HT-29 (cell line): ENCODE results near the gene UHRF2. TPM values are rescaled to one million over a fixed set of nuclear protein-coding genes. Genes with fewer than 3 reads are reported as not detected.
"Not testable (repeated sequence)": the region's sequence is repeated elsewhere in the genome, so short reads cannot be mapped to it uniquely, and the experiment has no call there.

ENCODE experiments used
- DNase-seq: peaks from one replicate; pipeline ENCODE4 v3.0.0-alpha.2; 2015; ENCODE audit warnings: low spot score
- total RNA-seq: library from RNA; depleted of rRNA; stranded (reverse); fragments of >200 nt; shearing (Covaris generic); gene quantifications from 2 replicates; pipeline ENCODE4 v1.2.3, GENCODE V29; 2014; rRNA removed

The UHRF2 gene
- 27.8 and 31.2 TPM in 2 replicates for total RNA-seq

DNA sequence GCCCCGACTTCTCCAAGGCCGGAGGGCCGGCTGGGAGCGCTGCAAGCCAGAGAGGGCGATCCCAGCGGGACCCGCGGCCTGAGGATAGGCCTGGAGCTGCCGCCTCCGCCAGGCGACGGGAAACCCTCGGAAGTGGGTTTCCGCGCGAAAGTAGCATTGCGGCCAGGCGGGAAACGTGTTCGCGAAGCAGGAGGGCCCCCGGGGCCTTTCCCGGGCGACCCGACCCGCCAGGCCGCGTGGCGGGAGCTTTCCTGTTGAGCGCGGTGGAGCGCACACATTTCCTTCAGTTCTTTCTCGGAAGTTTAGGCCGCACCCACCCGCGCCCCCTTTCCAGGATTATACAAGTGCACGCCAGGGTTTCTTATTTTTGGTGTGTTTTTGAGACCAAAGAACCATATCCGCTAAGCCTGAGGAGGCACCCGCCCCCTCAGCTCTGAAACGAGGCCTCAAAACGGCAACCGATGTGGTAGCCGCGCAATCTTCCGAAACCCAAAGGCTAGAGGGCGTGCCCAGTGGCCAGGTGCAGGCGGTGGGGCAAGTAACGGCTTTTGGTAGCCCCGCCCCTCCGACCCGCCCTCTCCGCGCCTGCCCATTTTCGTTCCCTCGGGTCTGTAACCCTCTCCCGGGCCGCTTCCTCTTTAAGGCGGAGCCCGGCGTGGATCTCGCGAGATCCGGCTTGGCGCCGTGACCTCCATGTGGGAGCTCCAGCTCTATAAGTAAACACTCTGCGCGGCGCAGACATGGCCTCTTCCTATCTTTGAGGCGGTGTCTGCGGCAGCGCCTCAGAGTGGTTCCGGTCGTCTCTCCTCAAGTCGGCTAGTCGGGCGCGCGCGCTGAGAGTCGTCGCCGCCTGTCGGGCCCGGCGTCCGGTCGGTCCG is at the start of gene UHRF2:
Gene UHRF2 (plus strand): TSS at position 713 of the 878 bp plus-strand sequence. CDS start 292 bp downstream, outside the sequence.
- peak; percentile 96 for DNase-seq

- no peak for DNase-seq
These were observed 45.7 kb upstream of the UHRF2 start for GRCh38 chr9:6367128-6367890.

- no peak for DNase-seq
These were observed 44.2 kb upstream of the UHRF2 start for GRCh38 chr9:6368831-6369230.

DNA sequence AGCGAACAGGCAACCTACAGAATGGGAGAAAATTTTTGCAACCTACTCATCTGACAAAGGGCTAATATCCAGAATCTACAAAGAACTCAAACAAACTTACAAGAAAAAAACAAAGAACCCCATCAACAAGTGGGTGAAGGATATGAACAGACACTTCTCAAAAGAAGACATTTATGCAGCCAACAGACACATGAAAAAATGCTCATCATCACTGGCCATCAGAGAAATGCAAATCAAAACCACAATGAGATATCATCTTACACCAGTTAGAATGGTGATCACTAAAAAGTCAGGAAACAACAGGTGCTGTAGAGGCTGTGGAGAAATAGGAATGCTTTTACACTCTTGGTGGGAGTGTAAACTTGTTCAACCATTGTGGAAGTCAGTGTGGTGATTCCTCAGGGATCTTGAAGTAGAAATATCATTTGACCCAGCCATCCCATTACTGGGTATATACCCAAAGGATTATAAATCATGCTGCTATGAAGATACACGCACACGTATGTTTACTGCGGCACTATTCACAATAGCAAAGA is 31.5 kb upstream of the UHRF2 start:
- not testable (repeated sequence) for DNase-seq

DNA sequence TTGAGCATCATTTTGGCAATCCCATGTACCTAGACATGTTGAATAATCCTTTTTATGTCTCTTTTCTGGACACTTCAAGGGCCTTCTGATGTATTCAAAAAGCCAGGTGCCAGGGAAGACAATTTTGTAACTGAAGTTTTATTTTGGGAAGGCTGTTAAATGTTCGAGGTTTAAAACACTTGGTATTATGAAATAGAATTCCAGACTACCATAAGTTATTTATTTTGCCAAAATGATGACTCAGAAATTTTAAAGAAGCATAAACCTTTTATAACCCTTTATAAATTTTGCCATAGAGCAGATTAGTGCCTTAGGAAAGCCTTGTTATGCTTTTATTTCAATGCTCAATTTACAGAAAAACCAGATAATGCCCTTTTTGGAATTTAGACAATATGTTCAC is 30.3 kb upstream of the UHRF2 start:
- DNase-seq, result no peak

DNA sequence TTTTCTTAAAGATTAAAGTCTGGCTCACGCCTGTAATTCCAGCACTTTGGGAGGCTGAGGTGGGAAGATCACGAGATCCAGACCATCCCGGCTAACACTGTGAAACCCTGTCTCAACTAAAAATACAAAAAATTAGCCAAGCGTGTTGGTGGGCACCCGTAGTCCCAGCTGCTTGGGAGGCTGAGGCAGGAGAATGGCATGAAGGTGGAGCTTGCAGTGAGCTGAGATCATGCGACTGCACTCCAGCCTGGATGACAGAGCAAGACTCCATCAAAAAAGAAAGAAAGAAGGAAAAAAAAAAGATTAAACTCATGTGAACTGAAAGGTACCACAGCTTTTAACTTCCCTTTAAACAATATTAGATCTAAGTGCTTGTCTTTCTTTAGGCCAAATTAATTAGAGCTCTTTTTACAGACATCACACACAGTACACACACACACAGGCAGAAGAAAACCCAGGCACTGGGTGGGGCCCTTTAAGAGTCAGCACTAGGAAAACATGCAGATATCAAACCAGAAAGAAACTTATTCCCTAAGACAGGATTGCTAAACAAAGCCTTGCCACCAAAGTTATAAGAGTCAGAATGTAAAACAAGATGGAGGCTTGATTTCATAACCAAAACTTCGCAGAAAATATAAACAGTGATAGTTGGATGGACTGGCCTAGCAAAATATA is 29.3 kb upstream of the UHRF2 start:
- DNase-seq, result no peak

- DNase-seq, result no peak
These were observed 28.3 kb upstream of the UHRF2 start for GRCh38 chr9:6384732-6385131.

DNA sequence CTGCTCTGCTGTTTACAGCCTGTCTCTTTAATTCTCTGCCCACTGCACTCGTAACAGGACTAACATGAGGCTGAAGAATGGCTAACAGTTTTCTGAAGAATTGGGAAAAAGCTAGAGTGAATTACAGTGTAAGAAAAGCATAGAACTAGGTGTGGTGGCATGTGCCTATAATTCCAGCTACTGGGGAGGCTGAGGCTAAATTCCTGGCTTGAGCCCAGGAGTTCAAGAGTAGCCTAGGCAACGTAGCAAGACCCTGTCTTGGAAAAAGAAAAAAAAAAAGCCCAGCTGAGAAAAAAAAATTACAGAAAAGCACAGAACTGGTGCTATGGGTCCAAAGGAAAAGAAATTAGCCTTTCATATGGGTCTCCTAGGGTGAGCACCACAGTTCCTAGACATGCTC is 13.9 kb upstream of the UHRF2 start:
- no peak for DNase-seq

GRCh38 chr9:6405371-6405770 is 7.6 kb upstream of the UHRF2 start:
- DNase-seq, result no peak

DNA sequence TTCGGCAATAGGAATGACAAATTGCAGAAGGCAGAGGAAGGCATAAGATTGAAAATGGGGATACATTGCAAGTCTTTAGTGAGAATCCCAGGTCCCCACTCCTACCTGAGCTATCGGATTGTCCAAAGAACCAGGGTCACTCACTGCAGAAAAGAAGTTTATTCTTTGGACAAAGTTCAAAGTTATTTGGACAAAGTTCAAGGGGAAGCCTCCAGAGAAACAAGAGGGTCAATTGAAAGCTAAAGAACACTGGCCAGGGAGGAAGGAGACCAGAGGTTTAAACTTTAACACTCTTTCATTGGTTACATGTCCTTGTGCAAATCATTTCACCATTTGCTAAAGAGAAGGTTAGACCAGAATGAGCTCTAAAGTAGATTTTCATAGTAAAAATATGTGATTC is 5.2 kb upstream of the UHRF2 start:
- no peak for DNase-seq

GRCh38 chr9:6408320-6408719 is 4.7 kb upstream of the UHRF2 start:
- DNase-seq, result no peak

GRCh38 chr9:6409811-6410210 is 3.2 kb upstream of the UHRF2 start:
- DNase-seq, result no peak

DNA sequence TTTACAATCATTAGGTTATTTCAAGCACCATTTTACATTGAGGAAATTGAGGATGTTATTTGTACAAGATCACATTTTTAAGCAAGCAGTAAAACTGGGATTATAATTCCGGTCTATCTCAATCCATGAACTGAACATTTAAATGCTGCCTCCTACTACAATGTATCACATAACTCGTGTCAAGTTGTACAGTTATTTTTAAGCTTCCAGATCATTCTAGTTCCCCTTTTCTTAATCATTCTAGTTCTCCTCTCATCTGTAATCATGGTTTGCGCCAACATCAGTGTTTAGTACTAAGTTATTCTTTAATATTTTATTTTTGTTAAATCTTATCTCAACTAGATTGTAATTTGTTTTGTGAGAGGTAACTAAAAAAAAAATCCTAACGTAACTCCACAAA is 2.4 kb upstream of the UHRF2 start:
- DNase-seq, result no peak

DNA sequence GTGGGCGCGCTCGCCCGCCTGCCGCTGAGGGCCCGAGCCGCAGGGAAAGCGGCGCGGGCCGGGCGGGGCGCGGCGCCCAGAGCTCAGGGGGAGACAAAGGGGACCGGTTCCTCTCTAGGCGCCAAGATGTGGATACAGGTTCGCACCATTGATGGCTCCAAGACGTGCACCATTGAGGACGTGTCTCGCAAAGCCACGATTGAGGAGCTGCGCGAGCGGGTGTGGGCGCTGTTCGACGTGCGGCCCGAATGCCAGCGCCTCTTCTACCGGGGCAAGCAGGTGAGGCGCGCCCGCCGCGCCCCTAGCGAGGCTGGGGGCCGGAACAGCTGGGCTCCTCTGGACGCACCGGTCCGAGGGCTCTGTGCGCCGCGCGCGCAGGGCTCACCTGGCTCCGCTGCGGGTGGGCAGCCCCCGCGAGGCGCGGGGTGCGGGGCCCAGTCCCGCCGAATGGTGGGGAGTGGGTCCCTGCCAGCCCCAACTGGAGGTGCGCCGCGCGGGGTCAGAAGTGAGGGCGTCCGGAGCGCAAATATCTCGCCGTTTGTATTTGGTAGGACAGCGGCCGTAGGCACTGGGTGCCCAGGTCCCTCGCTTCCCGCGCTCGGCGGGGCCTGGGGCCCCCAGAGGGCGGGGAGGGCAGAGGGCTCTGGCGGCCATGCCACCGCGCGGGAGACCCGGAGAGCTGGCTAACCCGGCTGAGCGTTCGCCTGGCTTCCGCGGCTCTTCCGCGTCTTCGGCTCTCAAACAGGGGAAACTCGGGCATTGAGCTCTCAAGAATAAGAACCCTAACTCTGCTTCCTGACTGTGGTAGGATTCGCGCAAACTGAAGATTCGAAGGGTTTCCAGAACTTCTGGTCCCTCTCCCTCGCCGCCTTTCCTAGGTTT is 607 bp downstream of the UHRF2 start:
- peak; percentile 50 for DNase-seq

GRCh38 chr9:6414247-6414641 is 1.2 kb downstream of the UHRF2 start:
- peak; percentile 53 for DNase-seq

- DNase-seq, result peak; percentile 15
These were observed 2.3 kb downstream of the UHRF2 start for GRCh38 chr9:6415266-6415665.

GRCh38 chr9:6417186-6417585 is 4.2 kb downstream of the UHRF2 start:
- no peak for DNase-seq

DNA sequence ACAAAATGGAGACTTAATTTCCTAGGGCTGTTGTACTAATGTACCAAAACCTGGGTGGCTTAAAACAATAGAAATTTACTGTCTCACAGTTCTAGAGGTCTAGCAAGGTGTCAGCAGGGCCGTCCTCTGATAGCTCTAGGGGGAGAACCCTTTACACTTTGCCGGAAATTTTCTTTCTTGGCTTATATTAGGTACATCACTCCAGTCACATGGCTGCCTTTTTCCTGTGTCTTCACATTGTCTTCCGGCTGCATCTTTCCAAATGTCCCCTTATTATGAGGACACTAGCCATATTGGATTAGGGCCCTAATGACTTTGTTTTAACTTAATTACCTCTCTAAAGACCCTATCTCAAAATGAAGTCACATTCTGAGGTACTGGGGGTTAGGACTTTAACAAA is 5.8 kb downstream of the UHRF2 start:
- no peak for DNase-seq

DNA sequence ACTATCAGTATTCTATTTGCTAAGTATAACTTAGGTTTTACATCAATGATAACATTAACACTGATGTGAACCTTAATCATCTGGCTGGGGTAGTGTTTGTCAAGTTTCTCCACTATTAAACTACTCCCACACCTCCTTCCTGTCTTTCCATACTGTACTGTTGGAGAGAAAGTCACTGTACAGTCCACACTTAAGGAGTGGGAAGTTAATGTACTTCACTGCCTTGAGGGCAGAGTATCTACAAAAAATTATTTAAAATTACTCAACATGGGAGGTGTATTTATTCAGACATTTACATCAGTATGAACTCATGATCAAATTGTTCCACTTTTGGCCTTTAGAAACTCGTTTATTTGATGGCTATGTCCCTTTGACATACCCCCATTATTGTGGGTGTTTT is 11.9 kb downstream of the UHRF2 start:
- no peak for DNase-seq

- no peak for DNase-seq
These were observed 13.1 kb downstream of the UHRF2 start for GRCh38 chr9:6426117-6426516.
